ENCODE results near the gene OR4D2. TPM values are rescaled to one million over a fixed set of nuclear protein-coding genes. Genes with fewer than 3 reads are reported as not detected.

Gene OR4D2
- total RNA-seq, 1 donor from 2014 or later, result not detected

DNA sequence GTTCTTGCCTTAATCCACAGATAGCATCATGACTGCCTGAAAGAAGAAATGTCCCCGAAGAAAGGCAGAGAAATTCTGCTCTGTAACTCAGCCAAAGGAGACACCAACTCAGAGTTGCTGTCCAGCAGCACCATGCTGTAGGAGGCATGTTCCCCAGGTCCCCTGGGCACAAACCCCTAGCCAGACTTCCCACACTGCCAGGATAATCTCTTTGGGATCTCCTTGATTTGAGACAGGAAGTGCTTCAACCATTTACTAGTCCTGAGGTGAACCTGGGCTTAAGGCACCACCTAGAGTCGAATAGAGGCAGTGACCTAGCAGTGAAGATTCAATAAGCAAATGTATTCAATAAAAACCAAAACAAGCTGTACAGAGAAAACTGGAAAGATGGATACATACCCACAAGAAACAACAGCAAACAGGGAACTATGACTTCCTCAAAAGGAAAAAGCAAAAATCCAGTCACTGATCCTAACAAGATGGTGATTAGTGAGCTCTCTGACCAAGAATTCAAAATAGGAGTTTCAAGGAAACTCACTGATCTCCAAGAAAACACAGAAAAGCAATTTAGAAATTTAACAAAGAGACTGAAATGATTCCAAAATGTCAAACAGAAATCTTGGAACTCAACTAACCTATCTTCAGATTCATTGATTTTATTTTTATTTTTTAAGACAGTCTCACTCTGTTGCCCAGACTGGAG, 5.7 kb downstream of the OR4D2 start:
- no peak for DNase-seq (ENCODE audit: low read depth in 2 of 2)

DNA sequence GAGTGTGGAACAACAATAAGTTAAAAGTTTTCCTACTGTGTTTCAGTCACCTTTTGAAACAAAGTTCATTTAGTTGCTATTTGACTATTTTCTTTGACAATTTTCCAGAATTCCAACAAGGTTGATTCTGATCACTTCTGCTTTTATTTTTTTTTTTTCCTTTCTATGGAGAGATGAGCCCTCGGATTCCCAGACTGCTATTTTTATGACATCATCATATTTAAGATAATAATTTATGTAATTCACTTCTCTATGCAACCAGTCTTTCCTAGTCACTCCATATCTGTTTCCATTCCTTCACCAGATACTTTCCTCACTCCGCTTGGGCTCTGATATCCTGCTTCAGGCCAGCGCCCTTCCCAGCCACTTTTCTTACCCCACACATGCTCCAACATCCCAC, 8.1 kb downstream of the OR4D2 start:
- DNase-seq (ENCODE audit: low read depth in 2 of 2), result no peak

DNA sequence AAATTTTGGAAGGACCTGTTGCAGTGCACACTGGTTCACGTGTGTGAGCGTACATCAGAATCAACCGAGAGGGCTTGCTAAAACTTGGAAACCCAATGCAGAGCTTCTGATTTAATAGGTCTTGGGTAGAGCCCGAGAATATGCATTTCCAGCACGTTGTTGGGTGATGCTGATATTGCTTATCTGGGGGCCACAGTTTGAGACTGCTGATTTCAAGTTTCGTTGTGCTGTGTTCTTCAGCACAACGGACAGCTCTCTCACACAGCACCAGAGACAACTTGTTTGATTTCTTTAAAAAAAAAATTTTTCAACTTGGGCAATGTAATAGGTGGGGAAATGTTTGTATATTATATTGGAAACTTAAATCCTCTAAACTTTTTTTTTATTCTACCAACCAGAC, 9.4 kb downstream of the OR4D2 start:
- DNase-seq (ENCODE audit: low read depth in 2 of 2), result peak; percentile 2 to 11

DNA sequence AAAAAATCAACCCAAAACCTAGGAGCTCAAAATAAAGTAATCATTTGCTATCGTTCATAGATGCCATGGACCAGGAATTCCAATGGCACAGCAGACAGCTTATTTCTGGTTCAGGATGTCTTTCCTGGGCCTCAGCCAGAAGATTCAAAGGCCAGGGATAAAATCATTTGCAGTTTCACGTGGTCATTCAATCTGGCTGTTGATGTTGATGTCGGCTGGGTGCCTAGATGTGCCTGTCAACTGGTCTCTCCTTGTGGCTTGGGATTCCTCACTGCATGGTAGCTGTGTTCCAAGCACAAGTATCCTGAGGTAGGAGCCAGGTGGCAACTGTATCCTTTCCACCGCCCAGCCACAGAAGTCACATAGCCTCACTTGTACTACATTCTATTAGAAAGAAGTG, 15.0 kb downstream of the OR4D2 start:
- DNase-seq (ENCODE audit: low read depth in 2 of 2), result no peak

DNA sequence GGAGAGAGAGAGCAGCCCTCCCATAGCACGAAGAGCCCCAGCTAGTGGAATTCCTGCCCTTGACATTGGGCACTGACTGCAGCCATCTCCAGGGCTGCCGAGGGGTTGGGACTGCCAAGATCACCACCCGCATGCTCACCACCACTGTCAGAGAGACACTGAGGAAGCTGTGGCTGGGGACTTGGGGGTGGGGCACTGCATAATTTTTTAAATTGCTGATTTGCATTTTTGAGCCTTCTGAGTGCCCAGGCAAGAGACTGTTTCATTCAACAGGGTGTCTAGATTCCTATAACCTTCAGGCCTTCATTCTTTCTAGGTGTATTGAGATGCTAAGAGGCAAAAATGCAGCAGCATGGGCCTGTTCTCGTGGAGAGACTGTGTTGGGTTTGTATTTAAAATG, 16.7 kb downstream of the OR4D2 start:
- DNase-seq (ENCODE audit: low read depth in 2 of 2), result no peak

DNA sequence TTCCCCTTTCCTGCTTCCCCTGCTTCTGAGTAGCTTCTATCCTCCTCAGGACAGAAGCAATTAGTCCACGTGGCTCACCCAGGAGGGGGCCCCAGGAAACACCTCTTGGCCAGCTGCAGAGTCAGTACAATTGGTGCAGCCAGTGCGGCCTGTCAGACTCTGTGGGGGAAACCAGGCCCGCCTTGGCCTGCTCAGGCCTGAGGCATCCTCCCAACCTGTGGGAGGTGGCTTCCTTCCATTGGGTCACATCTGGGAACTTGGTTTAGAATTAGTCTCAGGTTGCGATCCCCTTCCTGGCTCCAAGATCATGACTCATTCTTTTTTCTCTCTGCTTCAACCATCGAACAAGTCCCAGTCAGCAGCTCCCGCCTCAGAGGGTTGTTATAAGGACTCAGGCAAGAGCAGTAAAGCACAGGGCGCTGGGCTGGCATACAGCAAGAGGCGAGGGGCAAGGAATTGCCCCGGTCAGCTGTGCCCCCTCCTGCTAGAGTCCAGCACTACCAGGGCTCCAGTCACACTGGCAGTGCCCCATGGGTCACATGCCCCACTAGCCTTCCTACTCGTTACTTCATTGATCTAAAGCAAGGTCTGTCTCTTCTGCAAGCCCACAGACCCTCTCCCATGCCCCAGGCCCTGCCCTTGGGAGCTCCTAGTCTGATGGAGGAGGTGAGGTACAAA, 17.7 kb downstream of the OR4D2 start:
- DNase-seq (ENCODE audit: low read depth in 2 of 2), result no peak

DNA sequence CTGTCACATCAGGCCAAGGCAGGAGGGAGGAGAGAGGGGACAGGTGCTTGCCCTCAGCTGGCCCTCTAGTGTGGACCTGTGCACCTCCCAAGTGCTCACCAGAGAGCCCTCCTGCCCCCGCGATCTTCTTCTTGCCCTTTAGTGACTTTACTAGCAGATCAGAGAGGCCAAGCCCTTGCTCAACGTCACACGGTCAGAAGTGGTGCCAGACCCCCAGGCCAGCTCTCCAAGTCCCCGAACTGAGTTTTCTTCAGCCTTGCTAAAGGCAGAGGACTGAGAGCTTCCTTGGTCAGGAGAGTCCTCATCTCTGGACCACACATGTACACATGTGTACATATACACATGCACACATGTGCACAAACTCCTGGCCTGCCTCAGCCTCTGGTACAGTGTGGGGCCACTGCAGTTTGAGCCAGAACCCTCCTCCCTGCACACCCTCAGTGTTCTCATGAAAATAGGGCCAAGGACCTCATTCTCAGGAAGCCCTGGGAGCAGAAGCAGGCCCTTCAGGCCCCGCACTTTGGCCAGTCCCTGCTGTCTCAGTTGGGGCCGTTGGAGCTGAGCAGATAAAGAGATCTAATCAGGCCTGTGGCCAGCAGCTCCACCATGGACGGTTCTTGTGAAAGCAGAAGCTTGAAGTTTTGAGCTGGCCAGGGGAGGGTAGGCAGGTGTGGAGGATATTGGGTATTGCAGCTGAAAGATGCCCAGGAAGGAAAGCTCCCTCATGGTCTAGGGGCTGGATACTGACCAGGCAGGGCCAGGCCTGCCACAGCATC, 18.4 kb downstream of the OR4D2 start:
- DNase-seq (ENCODE audit: low read depth in 2 of 2), result no peak

DNA sequence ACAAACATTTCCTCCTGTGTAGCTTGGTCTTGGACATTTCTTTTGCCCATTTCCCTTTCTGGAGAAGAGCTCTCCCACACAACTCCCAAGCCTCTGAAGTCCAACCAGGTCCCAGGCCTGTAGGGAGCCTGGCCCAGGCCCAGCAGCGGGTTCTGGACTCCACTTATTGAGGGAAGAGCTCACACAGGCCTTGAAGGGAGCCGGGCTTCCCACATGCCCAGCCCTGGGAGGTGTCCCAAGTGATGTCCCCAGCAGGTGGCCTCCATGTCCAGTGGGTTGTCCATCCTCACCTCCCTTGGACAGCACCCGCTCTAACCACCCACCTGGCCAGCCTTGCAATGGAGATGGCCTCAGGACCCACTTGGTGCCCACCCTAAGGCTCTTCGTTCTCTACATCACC, 19.8 kb downstream of the OR4D2 start:
- DNase-seq (ENCODE audit: low read depth in 2 of 2), result no peak

DNA sequence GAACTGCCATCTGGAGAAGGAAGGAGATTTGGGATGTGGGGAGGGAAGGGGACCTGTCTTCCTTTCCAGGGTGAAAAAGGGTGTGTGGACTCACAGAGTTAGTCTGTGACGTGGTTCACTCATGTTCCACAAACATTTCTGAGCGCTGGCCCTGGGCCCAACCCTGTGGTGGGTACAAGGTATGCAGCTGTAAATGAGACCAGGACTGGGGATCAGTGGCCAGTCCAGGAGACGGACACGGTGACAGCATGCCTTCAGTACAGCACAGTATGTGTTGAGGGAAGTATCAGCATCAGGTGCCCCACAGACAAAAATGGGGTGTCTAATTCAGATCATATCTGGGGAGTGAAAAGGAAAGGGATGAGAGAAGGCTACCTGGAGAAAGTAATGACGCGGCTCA, 20.3 kb downstream of the OR4D2 start:
- no peak for DNase-seq (ENCODE audit: low read depth in 2 of 2)

DNA sequence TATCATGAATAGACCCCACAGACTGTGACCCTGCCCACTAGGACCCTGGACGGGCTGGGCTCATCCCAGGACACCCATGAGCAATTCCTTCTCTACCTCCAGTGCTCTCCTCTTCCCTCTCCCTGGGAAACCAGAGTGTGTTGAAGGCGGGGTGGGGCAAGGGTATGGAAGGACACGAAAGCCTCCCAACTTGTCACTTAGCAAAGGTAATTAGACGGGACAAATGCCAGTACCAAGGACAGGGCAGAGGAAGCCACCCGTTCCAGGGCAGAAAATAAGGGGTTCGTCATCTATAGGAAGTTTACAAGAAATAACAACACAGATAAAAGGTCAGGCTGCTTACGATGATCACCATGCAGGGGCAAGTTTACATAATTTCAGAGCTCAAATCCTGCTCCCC, 20.9 kb downstream of the OR4D2 start:
- no peak for DNase-seq (ENCODE audit: low read depth in 2 of 2)

DNA sequence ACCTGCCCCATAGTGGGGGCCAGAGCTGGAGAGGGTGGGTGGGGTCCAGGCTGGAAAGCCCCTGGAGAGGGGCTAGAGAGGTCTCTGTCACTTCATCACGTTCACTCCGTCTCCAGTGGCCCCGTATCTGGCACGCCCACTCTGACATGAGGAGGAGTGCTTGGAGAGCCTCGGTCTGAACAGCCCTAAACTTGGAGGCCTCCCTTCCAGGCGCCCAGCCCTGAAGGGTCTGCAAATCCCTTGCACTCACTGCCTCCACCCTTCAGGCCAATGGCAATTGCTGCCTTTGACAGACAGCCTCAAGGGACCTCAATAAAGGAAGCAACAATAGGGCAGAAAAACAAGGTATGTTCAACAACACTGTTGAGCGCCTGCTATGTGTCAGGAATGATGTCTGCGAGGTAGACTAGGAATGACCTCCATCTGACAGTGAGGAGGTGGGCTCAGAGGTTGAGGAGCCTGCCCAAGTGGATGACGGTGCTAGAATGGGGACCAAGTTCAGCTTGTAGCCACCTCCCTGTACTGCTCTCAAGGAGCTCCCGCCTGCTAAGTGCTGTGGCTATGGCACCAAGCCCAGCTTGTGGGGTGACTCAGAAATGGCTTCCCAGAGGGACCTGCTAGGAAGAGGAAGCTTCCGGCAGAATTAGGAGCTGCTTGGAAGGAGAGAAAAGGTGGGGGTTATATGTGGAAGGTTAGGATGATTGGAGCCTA, 22.8 kb downstream of the OR4D2 start:
- DNase-seq (ENCODE audit: low read depth in 2 of 2), result peak in 1 of 2 donors; percentile 11

DNA sequence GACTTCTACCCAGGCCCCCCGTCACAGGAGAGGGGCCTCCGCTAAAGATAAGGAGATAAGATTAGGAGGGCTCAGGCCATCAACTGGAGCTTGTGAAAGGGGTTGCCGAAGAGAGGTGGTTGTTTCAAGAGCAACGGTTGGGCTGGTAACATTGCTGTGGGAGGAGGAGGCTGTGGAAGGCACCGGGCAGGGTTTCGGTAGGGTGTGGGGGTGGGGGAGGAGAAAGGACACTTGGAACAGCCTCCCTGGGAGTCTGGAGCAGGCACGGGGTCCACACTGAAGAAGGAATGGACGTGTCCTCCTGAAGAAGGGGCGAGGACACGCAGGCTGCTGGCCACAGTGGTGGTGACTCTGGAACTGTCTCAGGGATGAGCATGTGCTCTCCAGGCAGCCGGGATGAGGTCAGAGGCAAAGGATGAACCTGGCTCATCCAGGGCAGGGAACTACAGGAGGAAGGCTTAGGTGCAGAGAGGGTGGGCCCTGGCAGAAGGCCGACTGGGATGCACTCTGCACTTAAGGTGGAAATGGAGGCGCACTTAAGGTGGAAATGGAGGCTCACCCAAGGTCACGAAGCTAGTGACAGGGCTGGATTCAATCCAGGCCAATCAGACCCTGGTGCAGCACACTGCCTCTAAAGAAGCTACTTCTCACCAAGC, 24.6 kb downstream of the OR4D2 start:
- DNase-seq (ENCODE audit: low read depth in 2 of 2), result no peak

DNA sequence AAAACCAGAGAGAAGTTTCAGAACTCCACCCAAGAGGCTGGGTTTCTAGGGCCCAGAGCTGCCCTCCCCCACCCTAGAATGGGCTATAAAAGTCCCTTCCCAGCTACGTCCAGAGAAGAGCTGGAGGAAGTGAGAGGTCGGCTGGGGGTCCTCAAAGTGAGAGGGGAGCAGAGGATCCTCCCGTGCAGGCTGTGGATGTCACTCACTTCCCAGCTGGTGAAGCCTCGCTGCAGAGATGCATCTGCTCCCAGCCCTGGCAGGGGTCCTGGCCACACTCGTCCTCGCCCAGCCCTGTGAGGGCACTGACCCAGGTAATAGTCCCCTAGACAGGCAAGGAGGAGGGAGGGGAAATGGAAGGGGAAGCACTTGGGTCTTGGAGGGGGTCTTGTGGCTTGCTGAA, 25.8 kb downstream of the OR4D2 start, which contains the start of gene EPX:
TSS of gene EPX (plus strand) at position 115 of the 400 bp plus-strand sequence. CDS start at position 236, 121 bp downstream.
- no peak for DNase-seq (ENCODE audit: low read depth in 2 of 2)

DNA sequence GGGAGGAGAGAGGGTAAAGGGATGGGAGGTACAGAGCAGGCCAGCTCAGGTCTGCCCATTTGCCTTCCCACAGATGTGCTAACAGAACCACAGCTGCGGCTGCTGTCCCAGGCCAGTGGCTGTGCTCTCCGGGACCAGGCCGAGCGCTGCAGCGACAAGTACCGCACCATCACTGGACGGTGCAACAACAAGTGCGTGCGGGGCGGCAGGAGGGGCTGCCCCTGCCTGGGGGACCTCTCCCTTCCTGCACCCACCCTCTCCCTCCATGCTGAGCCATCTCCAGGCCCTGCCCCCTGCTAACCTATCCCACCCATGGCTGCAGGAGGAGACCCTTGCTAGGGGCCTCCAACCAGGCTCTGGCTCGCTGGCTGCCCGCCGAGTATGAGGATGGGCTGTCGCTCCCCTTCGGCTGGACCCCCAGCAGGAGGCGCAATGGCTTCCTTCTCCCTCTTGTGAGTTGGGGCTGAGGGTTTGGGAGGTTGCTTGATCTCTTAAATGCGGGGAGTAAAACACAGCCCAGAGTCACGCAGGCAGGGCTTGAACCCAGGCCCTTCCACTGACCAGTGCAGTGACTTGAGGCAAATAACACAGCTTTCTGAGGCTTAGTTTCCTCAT, 27.0 kb downstream of the OR4D2 start:
- DNase-seq (ENCODE audit: low read depth in 2 of 2), result no peak

DNA sequence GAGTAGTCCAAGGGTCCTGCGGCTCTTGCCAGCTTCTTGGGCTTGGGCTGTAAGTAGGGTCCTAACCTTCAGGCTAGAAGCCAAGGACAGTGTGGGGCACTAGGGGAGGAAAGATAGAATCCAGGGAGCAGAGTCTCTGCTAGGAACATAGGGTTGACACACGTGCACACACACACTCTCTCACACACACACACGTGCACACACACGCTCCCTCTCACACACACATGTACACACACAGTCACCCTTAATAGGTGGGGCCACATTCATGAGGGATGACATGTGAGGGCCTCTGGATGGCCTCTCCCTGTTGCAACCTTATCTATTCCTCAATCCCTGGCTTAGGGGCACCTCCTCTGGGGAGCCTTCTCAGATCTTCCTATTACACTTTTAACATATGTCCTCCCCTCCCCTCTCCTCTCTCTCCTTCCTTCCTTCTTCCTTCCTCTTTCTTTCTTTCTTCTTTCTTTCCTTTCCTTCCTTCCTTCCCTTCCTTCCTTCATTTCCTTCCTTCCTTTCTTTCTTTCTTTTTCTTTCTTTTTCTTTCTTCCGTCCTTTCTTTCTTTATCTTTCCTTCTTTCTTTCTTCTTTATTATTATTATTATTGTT, 28.8 kb downstream of the OR4D2 start:
- no peak for DNase-seq (ENCODE audit: low read depth in 2 of 2)

DNA sequence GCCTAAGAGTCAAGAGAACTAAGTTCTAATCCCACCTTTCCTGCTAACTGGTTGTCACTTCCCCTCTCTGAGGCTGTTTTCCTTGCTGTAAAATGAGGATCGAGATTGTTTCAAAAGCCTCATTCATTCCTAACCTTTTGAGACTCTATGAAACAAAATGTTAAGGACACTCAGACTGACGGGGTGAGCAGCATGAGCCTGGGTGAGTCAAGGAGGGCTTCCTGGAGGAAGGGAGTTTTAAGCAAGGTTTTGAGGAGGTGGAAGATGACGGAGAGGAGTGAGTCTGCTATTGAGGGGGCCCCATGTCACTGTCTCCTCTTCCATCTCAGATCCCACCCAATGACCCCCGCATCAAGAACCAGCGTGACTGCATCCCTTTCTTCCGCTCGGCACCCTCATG, 29.8 kb downstream of the OR4D2 start:
- no peak for DNase-seq (ENCODE audit: low read depth in 2 of 2)

DNA sequence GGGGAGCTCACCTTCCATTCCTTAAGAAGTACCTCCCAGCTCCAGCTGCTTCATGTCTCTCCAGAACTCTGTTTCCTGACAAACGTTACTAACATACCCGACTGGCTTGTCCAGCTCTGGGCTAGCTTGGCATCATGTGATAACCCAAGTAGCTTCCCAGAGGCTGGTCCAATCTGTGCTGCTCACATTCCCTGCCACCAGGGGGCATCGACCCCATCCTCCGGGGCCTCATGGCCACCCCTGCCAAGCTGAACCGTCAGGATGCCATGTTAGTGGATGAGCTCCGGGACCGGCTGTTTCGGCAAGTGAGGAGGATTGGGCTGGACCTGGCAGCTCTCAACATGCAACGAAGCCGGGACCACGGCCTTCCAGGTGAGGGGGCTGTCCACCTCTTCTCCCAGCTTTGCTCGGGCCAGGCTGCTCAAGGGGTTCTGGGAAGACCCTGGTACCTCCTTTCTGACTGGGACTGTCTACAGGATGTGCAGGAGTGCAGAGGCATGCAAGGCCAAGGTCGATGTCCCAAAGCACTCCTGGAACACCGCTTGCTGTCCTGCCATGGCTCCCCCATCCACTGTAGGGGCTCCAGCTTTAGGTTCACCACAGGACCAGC, 33.3 kb downstream of the OR4D2 start:
- peak; percentile 22 to 52 for DNase-seq (ENCODE audit: low read depth in 2 of 2)

DNA sequence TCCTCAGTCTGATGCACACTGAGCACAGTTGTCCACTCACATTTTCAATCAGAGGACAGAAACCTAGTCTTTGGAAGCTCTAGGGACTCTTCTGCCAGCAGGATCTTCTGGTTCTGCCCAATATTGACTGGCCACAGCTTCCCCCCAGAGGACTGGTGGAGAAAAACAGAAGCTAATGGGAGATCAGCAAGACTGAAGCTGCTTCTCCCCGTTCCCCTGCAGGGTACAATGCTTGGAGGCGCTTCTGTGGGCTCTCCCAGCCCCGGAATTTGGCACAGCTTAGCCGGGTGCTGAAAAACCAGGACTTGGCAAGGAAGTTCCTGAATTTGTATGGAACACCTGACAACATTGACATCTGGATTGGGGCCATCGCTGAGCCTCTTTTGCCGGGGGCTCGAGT, 36.1 kb downstream of the OR4D2 start:
- no peak for DNase-seq (ENCODE audit: low read depth in 2 of 2)

DNA sequence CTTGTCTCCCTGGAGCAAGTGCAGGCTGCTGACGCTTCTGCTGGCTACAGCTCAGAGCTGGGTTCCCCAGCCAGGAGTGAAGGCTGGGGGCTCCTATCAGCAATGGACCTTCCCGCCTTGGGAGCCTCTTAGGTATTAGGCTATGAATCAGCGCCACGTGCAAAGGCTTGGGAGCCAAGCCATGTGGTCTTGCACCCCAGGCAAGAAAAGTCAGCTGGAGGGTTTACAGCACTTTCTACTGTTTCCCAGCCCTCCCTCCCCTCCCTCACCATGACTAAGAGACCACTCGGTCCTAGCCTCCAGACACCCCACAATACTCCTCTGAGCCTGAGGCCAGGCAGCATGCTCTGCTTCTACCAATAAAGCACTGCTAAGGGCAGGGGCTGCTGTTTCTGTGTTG, 38.0 kb downstream of the OR4D2 start:
- no peak for DNase-seq (ENCODE audit: low read depth in 2 of 2)

DNA sequence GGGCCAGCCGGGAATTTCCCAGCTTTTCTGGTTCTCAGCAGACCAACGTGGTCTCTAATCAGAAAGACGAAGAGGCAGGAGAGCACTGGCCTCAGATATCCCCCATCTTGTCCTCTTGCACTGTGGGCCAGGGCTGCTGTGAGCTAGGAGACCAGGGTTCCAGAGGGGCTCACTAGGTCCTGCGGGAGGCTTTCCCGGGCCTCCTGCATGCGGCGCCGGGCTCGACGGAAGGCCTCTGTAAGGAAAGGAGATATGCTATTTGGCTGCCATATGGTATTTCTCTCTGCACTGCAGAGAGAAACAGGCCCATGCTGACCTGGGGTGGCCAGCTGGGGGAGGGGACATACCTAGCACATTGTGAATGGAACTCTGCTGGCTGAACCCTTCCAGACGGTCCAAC, 39.2 kb downstream of the OR4D2 start:
- no peak for DNase-seq (ENCODE audit: low read depth in 2 of 2)
